K562 (cell line): ENCODE measurements around the gene CKLF. TPM values are rescaled to one million over a fixed set of nuclear protein-coding genes. Genes with fewer than 3 reads are reported as not detected.

Experiments
- ATAC-seq: fragments of 200-7000 bp; cut with Tn5 transposase; 3 replicates; pipeline ENCODE4 v1.9.1; 2020; ENCODE audit warnings: moderate library complexity
- BruUV-seq: library from RNA; stranded (reverse); fragments of 400-500 nt; replicated peaks from 2 replicates; lab custom pipeline; 2021; lab: Mats Ljungman, UMichigan
- CTCF ChIA-PET: fragments of 300-600 bp; formaldehyde crosslinking; extraction: SDS; loops from one replicate; lab custom pipeline; 2021; ENCODE audit warnings: low intra/inter-chr PET ratio; lab: Yijun Ruan, JAX
- POLR2A ChIA-PET: fragments of 300-600, 350-650 bp; sonication (Branson Sonifier 250); formaldehyde crosslinking; extraction: SDS; loops from one replicate; lab custom pipeline; 2021; ENCODE audit warnings: antibody characterized with exemption, inconsistent platforms; lab: Yijun Ruan, JAX
- DNase-seq, 4 experiments: peaks; one replicate each; pipeline versions ENCODE4 v3.0.0 to v3.0.0-alpha.2; 2011 to 2018; ENCODE audit warnings: low spot score in 3 of 4, mixed read lengths in 3 of 4; ENCODE audit errors: extremely low read depth in 1 of 4
- FAIRE-seq: peaks from 2 replicates; lab custom pipeline; 2011; peaks lifted over from hg19 to GRCh38; lab: Jason Lieb, UNC
- H2AFZ ChIP-seq: 2 replicates; pipeline ENCODE4 v1.6.0; 2011; ENCODE audit warnings: low read depth, low read length, control low read depth, inconsistent platforms
- H3K27ac ChIP-seq: fragments of 200-600 bp; 3 replicates; pipeline ENCODE4 v1.8.0; 2011; ENCODE audit warnings: low read depth, mild to moderate bottlenecking, control low read depth, inconsistent platforms, low read length, moderate library complexity, mixed read lengths; ENCODE audit errors: extremely low read depth
- H3K27me3 ChIP-seq, 2 experiments: fragments of 300-600 bp in 1 of 2; 2 replicates in 1 of 2; 3 replicates in 1 of 2; pipeline versions ENCODE4 v1.6.0 to v1.8.0; 2011; ENCODE audit warnings: inconsistent platforms in 2 of 2, low read length in 2 of 2, mild to moderate bottlenecking in 1 of 2, mixed read lengths in 1 of 2, moderate library complexity in 1 of 2; ENCODE audit not compliant: control insufficient read depth in 2 of 2, insufficient read depth in 2 of 2
- H3K36me3 ChIP-seq: fragments of 300-600 bp; 3 replicates; pipeline ENCODE4 v1.8.0; 2011; ENCODE audit warnings: mild to moderate bottlenecking, low read length, inconsistent platforms; ENCODE audit not compliant: control insufficient read depth, insufficient read depth
- H3K4me1 ChIP-seq, 2 experiments: fragments of 200-600 bp in 1 of 2; replicated peaks in 1 of 2; 2 replicates in 1 of 2; 3 replicates in 1 of 2; pipeline versions ENCODE4 v1.5.1 to v1.8.0; 2011; ENCODE audit warnings: inconsistent platforms in 2 of 2, low read length in 2 of 2, mild to moderate bottlenecking in 1 of 2, mixed read lengths in 1 of 2, moderate library complexity in 1 of 2; ENCODE audit not compliant: control insufficient read depth in 2 of 2, insufficient read depth in 2 of 2
- H3K4me2 ChIP-seq: 2 replicates; pipeline ENCODE4 v1.6.1; 2011; ENCODE audit warnings: low read length, control low read depth, inconsistent platforms, mixed read lengths; ENCODE audit not compliant: insufficient read depth
- H3K4me3 ChIP-seq: fragments of 200-600 bp; sonication (generic), shearing (Covaris generic); 2 replicates; pipeline ENCODE4 v1.5.1; 2016; ENCODE audit warnings: control low read depth, inconsistent platforms
- H3K79me2 ChIP-seq: fragments of 200-600 bp; 3 replicates; pipeline ENCODE4 v1.8.0; 2011; ENCODE audit warnings: low read length, inconsistent platforms; ENCODE audit not compliant: control insufficient read depth, insufficient read depth
- H3K9ac ChIP-seq, 2 experiments: 2 replicates each; pipeline versions ENCODE4 v1.6.0 to v1.6.1; 2011; ENCODE audit warnings: low read depth in 2 of 2, low read length in 2 of 2, control low read depth in 1 of 2, inconsistent platforms in 1 of 2, mild to moderate bottlenecking in 1 of 2, mixed read lengths in 1 of 2; ENCODE audit not compliant: insufficient read depth in 1 of 2
- H3K9me1 ChIP-seq: one replicate; pipeline ENCODE4 v1.6.0; 2011; ENCODE audit warnings: inconsistent platforms, mild to moderate bottlenecking, low read length, moderate library complexity; ENCODE audit not compliant: control insufficient read depth, insufficient read depth
- H3K9me3 ChIP-seq: replicated peaks from 2 replicates; pipeline ENCODE4 v1.5.1; 2011; ENCODE audit warnings: low read depth, low read length, inconsistent platforms; ENCODE audit not compliant: control insufficient read depth, insufficient read depth
- H4K20me1 ChIP-seq: replicated peaks from 2 replicates; pipeline ENCODE4 v1.6.1; 2011; ENCODE audit warnings: low read length, inconsistent platforms, mixed read lengths; ENCODE audit not compliant: control insufficient read depth, insufficient read depth
- CREBBP ChIP-seq: IDR thresholded peaks from one replicate; pipeline ENCODE4 v1.6.1; 2012; ENCODE audit warnings: low read depth, mild to moderate bottlenecking, control low read depth, inconsistent platforms, low read length
- EGR1 ChIP-seq: fragments of 450-650 bp; conservative IDR thresholded peaks from 2 replicates; pipeline ENCODE4 v1.6.1; 2017; ENCODE audit warnings: mild to moderate bottlenecking
- GABPA ChIP-seq: fragments of 200-800 bp; sonication (Bioruptor generic); conservative IDR thresholded peaks from 2 replicates; pipeline ENCODE4 v1.6.1; 2016; ENCODE audit warnings: low read depth, missing genetic modification characterization, missing compliant biosample characterization
- ZKSCAN1 ChIP-seq: fragments of 150-350 bp; IDR thresholded peaks from 2 replicates; pipeline ENCODE4 v1.6.1; 2016; ENCODE audit warnings: low read depth, low read length
- WGBS: fragments of 100-300 bp; shearing (Covaris generic); methylation state at CpG from one replicate; pipeline ENCODE4 v1.1.6; 2016; ENCODE audit warnings: low coverage, mixed read lengths; ENCODE audit not compliant: insufficient coverage; ENCODE audit errors: missing lambda C conversion rate; 5-methylcytosine and 5-hydroxymethylcytosine counted together
- in situ Hi-C: fragments of 300-500 bp; cut with MboI; formaldehyde crosslinking; loops from 4 replicates; pipeline ENCODE4 v1.15.0; 2018; ENCODE audit warnings: inconsistent platforms, mixed read lengths
- intact Hi-C: fragments of 100-400 bp; cut with micrococcal nuclease; formaldehyde crosslinking; loops from 2 replicates; pipeline ENCODE4 v1.14.2; 2022
- polyA plus RNA-seq, 8 experiments: library from polyadenylated mRNA; depleted of rRNA in 4 of 8; stranded (reverse) in 5 of 8; unstranded in 3 of 8; fragments of >200 nt; fragmentation: Nextera tagmentation in 2 of 8; fragmentation: Illumina TruSeq in 1 of 8; extraction: Ambion mirVana in 2 of 8; extraction: Trizol in 1 of 8; gene quantifications; 2 replicates each; pipeline versions ENCODE4 v1.2.1 to v1.2.3, GENCODE V29; 2011 to 2014; ENCODE audit warnings: inconsistent platforms in 1 of 8, missing spikeins in 1 of 8
- total RNA-seq, 7 experiments: library from RNA; depleted of rRNA in 6 of 7; stranded (reverse); fragments of >200 nt in 6 of 7; fragmentation: Illumina TruSeq in 2 of 7; extraction: Trizol in 2 of 7; gene quantifications; 2 replicates each; pipeline versions ENCODE4 v1.2.1 to v1.2.3, GENCODE V29; 2011 to 2021; ENCODE audit warnings: low replicate concordance in 1 of 7
- TF ChIP-seq, protein P1 (sequence below): sonication (generic); formaldehyde crosslinking; IDR thresholded peaks from 2 replicates; pipeline ENCODE4 v1.8.1; 2023; ENCODE audit warnings: mild to moderate bottlenecking, missing genetic modification reagents
- TF ChIP-seq, protein P2 (sequence below): fragments of 450-650 bp; formaldehyde crosslinking; IDR thresholded peaks from 2 replicates; pipeline ENCODE4 v1.4.0; 2022; ENCODE audit warnings: missing genetic modification characterization
- TF ChIP-seq, protein P3 (sequence below): fragments of 450-650 bp; formaldehyde crosslinking; IDR thresholded peaks from 2 replicates; pipeline ENCODE4 v1.4.0; 2020; ENCODE audit warnings: mild to moderate bottlenecking, moderate library complexity

CKLF gene
- total and polyA plus RNA-seq, 9 of the 15 experiments (the other 6 are each of a cell fraction or from before 2014, with no cell fraction given), result 84.8 to 322 (median 118) TPM

DNA sequence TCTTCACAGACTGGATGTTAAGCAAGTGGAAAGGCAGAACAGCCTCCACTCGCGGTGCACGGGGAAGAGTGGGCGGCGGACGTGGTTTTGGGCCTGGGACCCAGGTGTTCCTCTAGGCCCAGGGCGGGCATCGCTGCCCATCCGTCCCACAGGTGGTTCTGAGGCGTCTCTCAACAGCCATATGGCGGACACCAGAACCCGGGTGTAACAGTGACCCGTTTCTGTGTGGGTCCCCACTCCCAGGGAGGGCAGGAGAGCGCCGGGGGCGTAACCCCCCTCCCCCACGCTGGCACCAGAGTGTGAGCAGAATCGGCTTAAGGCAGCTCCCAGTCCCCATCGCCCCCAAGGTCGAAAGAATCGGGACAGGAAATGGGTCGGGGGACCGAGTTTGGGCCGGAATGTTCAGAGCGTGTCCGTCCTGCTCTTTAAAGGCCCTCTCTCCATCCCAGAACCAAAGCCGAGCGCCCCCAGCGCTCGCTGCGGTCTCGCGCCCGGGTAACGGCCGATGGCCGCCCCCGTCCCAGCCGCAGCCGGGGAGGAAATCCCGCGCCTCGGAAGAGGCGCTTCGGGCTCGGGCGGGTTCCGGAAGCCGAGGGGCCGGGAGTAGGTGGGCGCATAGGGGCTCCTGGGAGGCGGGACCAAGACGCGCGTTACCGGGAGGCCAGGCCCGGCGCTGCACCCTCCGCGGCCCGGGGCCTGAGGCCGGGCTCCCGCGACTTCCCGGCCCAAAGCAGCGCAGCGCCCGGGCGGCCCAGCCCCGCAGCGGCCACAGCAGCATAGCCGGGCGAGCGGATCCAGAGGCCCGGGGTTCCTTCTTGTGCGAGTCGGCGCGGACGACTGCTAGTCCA is 2.9 kb upstream of the CKLF start, which contains the start of gene TK2 (continued):
- TF ChIP-seq, protein P1, sequence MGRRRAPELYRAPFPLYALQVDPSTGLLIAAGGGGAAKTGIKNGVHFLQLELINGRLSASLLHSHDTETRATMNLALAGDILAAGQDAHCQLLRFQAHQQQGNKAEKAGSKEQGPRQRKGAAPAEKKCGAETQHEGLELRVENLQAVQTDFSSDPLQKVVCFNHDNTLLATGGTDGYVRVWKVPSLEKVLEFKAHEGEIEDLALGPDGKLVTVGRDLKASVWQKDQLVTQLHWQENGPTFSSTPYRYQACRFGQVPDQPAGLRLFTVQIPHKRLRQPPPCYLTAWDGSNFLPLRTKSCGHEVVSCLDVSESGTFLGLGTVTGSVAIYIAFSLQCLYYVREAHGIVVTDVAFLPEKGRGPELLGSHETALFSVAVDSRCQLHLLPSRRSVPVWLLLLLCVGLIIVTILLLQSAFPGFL, result 0 out of 2 replicates have a peak, but pooled peaks have one; percentile 29
- peak; percentile 73 for TF ChIP-seq EGR1
- TF ChIP-seq, protein P2, sequence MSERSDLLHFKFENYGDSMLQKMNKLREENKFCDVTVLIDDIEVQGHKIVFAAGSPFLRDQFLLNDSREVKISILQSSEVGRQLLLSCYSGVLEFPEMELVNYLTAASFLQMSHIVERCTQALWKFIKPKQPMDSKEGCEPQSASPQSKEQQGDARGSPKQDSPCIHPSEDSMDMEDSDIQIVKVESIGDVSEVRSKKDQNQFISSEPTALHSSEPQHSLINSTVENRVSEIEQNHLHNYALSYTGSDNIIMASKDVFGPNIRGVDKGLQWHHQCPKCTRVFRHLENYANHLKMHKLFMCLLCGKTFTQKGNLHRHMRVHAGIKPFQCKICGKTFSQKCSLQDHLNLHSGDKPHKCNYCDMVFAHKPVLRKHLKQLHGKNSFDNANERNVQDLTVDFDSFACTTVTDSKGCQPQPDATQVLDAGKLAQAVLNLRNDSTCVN (CRISPR knock-in tag), result no peak
- TF ChIP-seq, all 486 proteins: peak for 84

DNA sequence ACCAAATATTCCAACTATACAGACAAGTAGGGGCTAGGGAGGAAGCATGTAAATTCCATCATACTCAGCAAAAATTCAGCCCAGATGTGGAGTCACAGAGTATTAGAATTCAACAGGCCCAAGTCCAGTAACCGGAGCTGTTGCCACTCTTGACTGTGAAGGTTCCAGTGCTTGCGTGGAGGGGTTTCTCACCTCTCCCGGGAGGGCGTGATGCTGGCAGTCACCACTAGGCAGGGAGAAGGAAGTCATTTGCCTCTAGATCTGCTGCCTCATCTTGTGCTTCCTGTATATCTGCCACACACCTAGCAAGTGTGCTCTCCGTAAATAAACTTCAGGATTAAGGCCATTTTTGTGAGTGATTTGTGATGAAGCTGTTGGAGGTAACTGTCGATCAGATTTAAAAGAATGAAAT is 1.0 kb upstream of the CKLF start:
- H3K36me3 ChIP-seq, result peaks cover 14% of the 10 kb centered on the region; the same call in 2 of the 3 replicates
- H3K4me2 ChIP-seq, result peak overlapping the region; percentile 93
- peaks cover 3% of the 10 kb centered on the region for H3K9me1 ChIP-seq
- ChIA-PET CTCF (interaction anchor here (1.1 kb wide), 1 partner anchor 35 kb away, joined by 3 read pairs; no protein-coding TSS in a partner anchor), POLR2A (interaction anchor here (0.7 to 2.5 kb wide), 5 partner anchors 8 to 190 kb away, joined by 3 to 16 read pairs (median 3); no protein-coding TSS in a partner anchor)
- H3K27me3 ChIP-seq, result no peaks in the 10 kb centered on the region
- peak overlapping the region; percentile 97 for H3K27ac ChIP-seq
- intact Hi-C loops (loop anchor here (2.0 kb wide), 1 partner anchor 35 kb away; no protein-coding TSS in a partner anchor), in situ Hi-C loops (no loop called here)
- DNase-seq (peak; percentile 53 to 84 (median 65)), ATAC-seq (peak; percentile 72), FAIRE-seq (peak; percentile 83)
- WGBS, result 5% methylated on average over 6 of the region's 6 CpGs
- H2AFZ ChIP-seq, result peak overlapping the region; percentile 96
- H3K9me3 ChIP-seq, result no peaks in the 10 kb centered on the region
- H3K4me3 ChIP-seq, result no peak overlapping the region
- no TSS peak for BruUV-seq
- peaks cover 39 to 45% of the 10 kb centered on the region in 2 experiments for H3K4me1 ChIP-seq
- H4K20me1 ChIP-seq, result no peaks in the 10 kb centered on the region
- H3K79me2 ChIP-seq, result peaks cover 37% of the 10 kb centered on the region
- H3K9ac ChIP-seq, result peak overlapping the region; percentile 65 to 86; a peak in 3 of 4 replicates
- TF ChIP-seq CREBBP, result no peak
- peak; percentile 64 for TF ChIP-seq GABPA
- TF ChIP-seq, protein P3, sequence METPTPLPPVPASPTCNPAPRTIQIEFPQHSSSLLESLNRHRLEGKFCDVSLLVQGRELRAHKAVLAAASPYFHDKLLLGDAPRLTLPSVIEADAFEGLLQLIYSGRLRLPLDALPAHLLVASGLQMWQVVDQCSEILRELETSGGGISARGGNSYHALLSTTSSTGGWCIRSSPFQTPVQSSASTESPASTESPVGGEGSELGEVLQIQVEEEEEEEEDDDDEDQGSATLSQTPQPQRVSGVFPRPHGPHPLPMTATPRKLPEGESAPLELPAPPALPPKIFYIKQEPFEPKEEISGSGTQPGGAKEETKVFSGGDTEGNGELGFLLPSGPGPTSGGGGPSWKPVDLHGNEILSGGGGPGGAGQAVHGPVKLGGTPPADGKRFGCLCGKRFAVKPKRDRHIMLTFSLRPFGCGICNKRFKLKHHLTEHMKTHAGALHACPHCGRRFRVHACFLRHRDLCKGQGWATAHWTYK, result no peak
- 0 out of 2 replicates have a peak, but pooled peaks have one; percentile 47 for TF ChIP-seq ZKSCAN1
